ENCODE results near the gene GRID1.
A peak's percentile ranks its signal among the peaks of the same experiment; 100 is the strongest.

The GRID1 gene

GRCh38 chr10:86083206-86083605 is 283.4 kb downstream of the GRID1 start:
- POLR2A ChIA-PET: no interaction called here
- no peak for TF ChIP-seq ZNF239 (tag by site-specific recombination; IDR thresholded peaks at IDR 0.05)
- no peak for TF ChIP-seq ZNF560 (tag by site-specific recombination; IDR thresholded peaks at IDR 0.05; ENCODE audit: borderline replicate concordance)
- no peak for TF ChIP-seq ZNF19 (tag by site-specific recombination; IDR thresholded peaks at IDR 0.05; ENCODE audit: low read depth)
- TF ChIP-seq ZNF549 (tag by site-specific recombination; IDR thresholded peaks at IDR 0.05): no peak
- CTCF ChIA-PET: no interaction called here

GRCh38 chr10:86082556-86082955 is 284.0 kb downstream of the GRID1 start:
- Histone ChIP-seq H3K27ac (ENCODE audit: extremely low read depth, low read depth, low read length) (no peak overlapping the region), H3K4me1 (ENCODE audit: control insufficient read depth, insufficient read depth, low read length) (no peaks in the 10 kb centered on the region), H3K36me3 (ENCODE audit: control insufficient read depth in 2 of 2, insufficient read depth in 1 of 2, low read length in 2 of 2) (no peaks in the 10 kb centered on the region), H3K4me3 (ENCODE audit: low read depth, low read length) (no peak overlapping the region), H3K9me3 (ENCODE audit: control insufficient read depth, insufficient read depth, low read depth, low read length) (no peaks in the 10 kb centered on the region)
- TF ChIP-seq ZNF549 (tag by site-specific recombination; IDR thresholded peaks at IDR 0.05): peak; percentile 80
- TF ChIP-seq ZNF701 (tag by site-specific recombination; IDR thresholded peaks at IDR 0.05): no peak
- ChIA-PET CTCF (no interaction called here), POLR2A (no interaction called here)

More at GRCh38 chr10:86083206-86083605, 283.4 kb downstream of the GRID1 start:
- H3K4me3 ChIP-seq (ENCODE audit: low read depth, low read length): no peak overlapping the region
- H3K4me1 ChIP-seq (ENCODE audit: control insufficient read depth, insufficient read depth, low read length): no peaks in the 10 kb centered on the region
- H3K36me3 ChIP-seq (ENCODE audit: control insufficient read depth in 2 of 2, insufficient read depth in 1 of 2, low read length in 2 of 2): no peaks in the 10 kb centered on the region
- H3K27ac ChIP-seq (ENCODE audit: extremely low read depth, low read depth, low read length): no peak overlapping the region
- H3K9me3 ChIP-seq (ENCODE audit: control insufficient read depth, insufficient read depth, low read depth, low read length): no peaks in the 10 kb centered on the region

DNA sequence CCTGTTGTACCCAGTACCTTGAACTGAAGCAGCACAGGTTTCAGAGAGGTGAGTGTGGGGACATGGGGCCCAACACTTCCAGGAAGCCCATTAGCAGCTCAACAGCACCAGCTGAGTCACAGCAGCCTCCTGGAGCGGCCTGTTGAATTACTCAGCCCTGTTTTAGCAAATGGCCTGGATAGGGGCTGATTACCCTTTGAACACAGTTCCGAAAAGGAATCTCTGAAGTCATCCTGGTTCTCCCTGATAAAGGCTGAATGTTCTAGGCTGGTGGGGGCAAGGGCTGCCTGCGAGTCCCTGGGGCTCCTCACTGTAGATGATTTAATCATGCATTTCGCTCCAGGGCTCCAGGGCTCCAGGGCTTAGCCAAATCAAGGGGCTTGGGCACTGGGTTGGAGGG is 287.5 kb downstream of the GRID1 start:
- no peaks in the 10 kb centered on the region for H3K9me3 ChIP-seq (ENCODE audit: control insufficient read depth, insufficient read depth, low read depth, low read length)
- ChIA-PET CTCF (no interaction called here), POLR2A (no interaction called here)
- H3K4me1 ChIP-seq (ENCODE audit: control insufficient read depth, insufficient read depth, low read length): no peaks in the 10 kb centered on the region
- H3K4me3 ChIP-seq (ENCODE audit: low read depth, low read length): no peak overlapping the region
- no peak overlapping the region for H3K27ac ChIP-seq (ENCODE audit: extremely low read depth, low read depth, low read length)
- H3K36me3 ChIP-seq (ENCODE audit: control insufficient read depth in 2 of 2, insufficient read depth in 1 of 2, low read length in 2 of 2): no peaks in the 10 kb centered on the region
- TF ChIP-seq SETDB1 (IDR thresholded peaks at IDR 0.05; ENCODE audit: insufficient read length, low read length): no peak
- no peak for TF ChIP-seq ZNF202 (tag by site-specific recombination; IDR thresholded peaks at IDR 0.05; ENCODE audit: borderline replicate concordance)
- TF ChIP-seq ZNF423 (tag by site-specific recombination; IDR thresholded peaks at IDR 0.05): no peak
- TF ChIP-seq ZIC2 (tag by site-specific recombination; IDR thresholded peaks at IDR 0.05): peak; percentile 67
- TF ChIP-seq ZNF2 (tag by site-specific recombination; IDR thresholded peaks at IDR 0.05): no peak
- TF ChIP-seq, protein P1, sequence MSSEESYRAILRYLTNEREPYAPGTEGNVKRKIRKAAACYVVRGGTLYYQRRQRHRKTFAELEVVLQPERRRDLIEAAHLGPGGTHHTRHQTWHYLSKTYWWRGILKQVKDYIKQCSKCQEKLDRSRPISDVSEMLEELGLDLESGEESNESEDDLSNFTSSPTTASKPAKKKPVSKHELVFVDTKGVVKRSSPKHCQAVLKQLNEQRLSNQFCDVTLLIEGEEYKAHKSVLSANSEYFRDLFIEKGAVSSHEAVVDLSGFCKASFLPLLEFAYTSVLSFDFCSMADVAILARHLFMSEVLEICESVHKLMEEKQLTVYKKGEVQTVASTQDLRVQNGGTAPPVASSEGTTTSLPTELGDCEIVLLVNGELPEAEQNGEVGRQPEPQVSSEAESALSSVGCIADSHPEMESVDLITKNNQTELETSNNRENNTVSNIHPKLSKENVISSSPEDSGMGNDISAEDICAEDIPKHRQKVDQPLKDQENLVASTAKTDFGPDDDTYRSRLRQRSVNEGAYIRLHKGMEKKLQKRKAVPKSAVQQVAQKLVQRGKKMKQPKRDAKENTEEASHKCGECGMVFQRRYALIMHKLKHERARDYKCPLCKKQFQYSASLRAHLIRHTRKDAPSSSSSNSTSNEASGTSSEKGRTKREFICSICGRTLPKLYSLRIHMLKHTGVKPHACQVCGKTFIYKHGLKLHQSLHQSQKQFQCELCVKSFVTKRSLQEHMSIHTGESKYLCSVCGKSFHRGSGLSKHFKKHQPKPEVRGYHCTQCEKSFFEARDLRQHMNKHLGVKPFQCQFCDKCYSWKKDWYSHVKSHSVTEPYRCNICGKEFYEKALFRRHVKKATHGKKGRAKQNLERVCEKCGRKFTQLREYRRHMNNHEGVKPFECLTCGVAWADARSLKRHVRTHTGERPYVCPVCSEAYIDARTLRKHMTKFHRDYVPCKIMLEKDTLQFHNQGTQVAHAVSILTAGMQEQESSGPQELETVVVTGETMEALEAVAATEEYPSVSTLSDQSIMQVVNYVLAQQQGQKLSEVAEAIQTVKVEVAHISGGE (tag by site-specific recombination; conservative IDR thresholded peaks at IDR 0.05; ENCODE audit: low read depth): no peak
- TF ChIP-seq, protein P2, sequence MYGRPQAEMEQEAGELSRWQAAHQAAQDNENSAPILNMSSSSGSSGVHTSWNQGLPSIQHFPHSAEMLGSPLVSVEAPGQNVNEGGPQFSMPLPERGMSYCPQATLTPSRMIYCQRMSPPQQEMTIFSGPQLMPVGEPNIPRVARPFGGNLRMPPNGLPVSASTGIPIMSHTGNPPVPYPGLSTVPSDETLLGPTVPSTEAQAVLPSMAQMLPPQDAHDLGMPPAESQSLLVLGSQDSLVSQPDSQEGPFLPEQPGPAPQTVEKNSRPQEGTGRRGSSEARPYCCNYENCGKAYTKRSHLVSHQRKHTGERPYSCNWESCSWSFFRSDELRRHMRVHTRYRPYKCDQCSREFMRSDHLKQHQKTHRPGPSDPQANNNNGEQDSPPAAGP (tag by site-specific recombination; IDR thresholded peaks at IDR 0.05): no peak
- TF ChIP-seq YY2 (tag by site-specific recombination; IDR thresholded peaks at IDR 0.05): no peak
- no peak for TF ChIP-seq KLF10 (tag by site-specific recombination; IDR thresholded peaks at IDR 0.05)
- peak; percentile 84 for TF ChIP-seq SCRT2 (tag by site-specific recombination; IDR thresholded peaks at IDR 0.05)
- no peak for TF ChIP-seq ZNF792 (tag by site-specific recombination; IDR thresholded peaks at IDR 0.05)
- TF ChIP-seq, protein P3, sequence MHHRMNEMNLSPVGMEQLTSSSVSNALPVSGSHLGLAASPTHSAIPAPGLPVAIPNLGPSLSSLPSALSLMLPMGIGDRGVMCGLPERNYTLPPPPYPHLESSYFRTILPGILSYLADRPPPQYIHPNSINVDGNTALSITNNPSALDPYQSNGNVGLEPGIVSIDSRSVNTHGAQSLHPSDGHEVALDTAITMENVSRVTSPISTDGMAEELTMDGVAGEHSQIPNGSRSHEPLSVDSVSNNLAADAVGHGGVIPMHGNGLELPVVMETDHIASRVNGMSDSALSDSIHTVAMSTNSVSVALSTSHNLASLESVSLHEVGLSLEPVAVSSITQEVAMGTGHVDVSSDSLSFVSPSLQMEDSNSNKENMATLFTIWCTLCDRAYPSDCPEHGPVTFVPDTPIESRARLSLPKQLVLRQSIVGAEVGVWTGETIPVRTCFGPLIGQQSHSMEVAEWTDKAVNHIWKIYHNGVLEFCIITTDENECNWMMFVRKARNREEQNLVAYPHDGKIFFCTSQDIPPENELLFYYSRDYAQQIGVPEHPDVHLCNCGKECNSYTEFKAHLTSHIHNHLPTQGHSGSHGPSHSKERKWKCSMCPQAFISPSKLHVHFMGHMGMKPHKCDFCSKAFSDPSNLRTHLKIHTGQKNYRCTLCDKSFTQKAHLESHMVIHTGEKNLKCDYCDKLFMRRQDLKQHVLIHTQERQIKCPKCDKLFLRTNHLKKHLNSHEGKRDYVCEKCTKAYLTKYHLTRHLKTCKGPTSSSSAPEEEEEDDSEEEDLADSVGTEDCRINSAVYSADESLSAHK (tag by site-specific recombination; IDR thresholded peaks at IDR 0.05): no peak
